H1 (cell line): ENCODE results near the gene ATF7. TPM values are rescaled to one million over a fixed set of nuclear protein-coding genes. Genes with fewer than 3 reads are reported as not detected.

ENCODE experiments used
- POLR2AphosphoS5 ChIP-seq: IDR thresholded peaks from 2 replicates; pipeline ENCODE4 v1.6.1; 2011; ENCODE audit warnings: low read depth, low read length
- TAF7 ChIP-seq: optimal IDR thresholded peaks from 2 replicates; pipeline ENCODE3; 2011; ENCODE audit warnings: low read depth, mild to moderate bottlenecking, inconsistent platforms, low read length, moderate library complexity, borderline replicate concordance
- polyA plus RNA-seq, 7 experiments: library from polyadenylated mRNA; depleted of rRNA in 3 of 7; stranded (reverse) in 5 of 7; unstranded in 2 of 7; fragments of >200 nt in 5 of 7; fragments of 200-250 nt in 2 of 7; gene quantifications; 1 replicate in 5 of 7; 2 replicates in 1 of 7; 4 replicates in 1 of 7; pipeline versions ENCODE4 v1.2.1 to v1.2.3, GENCODE V29; 2011 to 2013; ENCODE audit warnings: missing spikeins in 2 of 7, mixed read lengths in 2 of 7
- total RNA-seq: library from RNA; stranded (reverse); fragmentation: NEBNext Ultra II Directional; extraction: Animal tissue kit (Norgen Biotek cat#: 25700); gene quantifications from 2 replicates; pipeline ENCODE4 v1.2.1, GENCODE V29; 2021
- TF ChIP-seq, protein P1 (sequence below): fragments of 300-600 bp; sonication (generic); IDR thresholded peaks from 2 replicates; pipeline ENCODE4 v1.7.1; 2012; ENCODE audit warnings: low read length, moderate library complexity, mild to moderate bottlenecking, inconsistent platforms; ENCODE audit not compliant: insufficient replicate concordance

Gene ATF7
- total and polyA plus RNA-seq, 2 of the 8 experiments (the other 6 are each of a cell fraction or from before 2014, with no cell fraction given): 10.1 to 16.6 TPM

DNA sequence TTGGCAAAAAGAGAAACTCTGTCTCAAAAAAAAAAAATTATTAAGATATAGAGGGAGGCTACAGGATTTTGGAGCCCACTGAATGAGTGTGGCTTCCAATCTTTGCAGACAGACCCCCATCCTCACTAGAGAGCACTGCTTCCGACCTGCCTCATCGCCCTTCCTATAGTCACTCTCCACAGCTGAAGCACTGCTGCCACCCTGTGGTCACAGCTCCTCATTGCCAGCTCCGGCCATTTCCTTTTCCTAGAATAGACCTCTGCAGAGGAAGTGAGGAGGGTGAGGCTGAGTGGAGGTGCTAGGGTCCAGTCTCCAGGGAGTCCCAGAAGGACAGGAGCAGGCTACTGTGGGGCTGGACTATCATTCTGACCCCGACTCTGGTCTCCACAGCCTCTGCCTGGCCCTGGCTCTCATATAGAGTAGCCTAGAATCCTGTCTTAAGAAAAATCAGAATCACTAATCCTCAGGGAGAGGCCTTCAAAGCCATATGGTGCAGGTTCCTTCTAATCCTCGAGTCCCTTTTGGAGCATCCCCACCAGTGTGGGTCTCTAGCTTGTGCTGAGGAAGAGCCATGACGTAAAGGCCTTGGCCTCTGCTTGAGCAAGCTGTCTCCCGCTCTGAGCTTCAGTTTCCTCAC, 117.5 kb downstream of the ATF7 start (continued):
- TF ChIP-seq, protein P1, sequence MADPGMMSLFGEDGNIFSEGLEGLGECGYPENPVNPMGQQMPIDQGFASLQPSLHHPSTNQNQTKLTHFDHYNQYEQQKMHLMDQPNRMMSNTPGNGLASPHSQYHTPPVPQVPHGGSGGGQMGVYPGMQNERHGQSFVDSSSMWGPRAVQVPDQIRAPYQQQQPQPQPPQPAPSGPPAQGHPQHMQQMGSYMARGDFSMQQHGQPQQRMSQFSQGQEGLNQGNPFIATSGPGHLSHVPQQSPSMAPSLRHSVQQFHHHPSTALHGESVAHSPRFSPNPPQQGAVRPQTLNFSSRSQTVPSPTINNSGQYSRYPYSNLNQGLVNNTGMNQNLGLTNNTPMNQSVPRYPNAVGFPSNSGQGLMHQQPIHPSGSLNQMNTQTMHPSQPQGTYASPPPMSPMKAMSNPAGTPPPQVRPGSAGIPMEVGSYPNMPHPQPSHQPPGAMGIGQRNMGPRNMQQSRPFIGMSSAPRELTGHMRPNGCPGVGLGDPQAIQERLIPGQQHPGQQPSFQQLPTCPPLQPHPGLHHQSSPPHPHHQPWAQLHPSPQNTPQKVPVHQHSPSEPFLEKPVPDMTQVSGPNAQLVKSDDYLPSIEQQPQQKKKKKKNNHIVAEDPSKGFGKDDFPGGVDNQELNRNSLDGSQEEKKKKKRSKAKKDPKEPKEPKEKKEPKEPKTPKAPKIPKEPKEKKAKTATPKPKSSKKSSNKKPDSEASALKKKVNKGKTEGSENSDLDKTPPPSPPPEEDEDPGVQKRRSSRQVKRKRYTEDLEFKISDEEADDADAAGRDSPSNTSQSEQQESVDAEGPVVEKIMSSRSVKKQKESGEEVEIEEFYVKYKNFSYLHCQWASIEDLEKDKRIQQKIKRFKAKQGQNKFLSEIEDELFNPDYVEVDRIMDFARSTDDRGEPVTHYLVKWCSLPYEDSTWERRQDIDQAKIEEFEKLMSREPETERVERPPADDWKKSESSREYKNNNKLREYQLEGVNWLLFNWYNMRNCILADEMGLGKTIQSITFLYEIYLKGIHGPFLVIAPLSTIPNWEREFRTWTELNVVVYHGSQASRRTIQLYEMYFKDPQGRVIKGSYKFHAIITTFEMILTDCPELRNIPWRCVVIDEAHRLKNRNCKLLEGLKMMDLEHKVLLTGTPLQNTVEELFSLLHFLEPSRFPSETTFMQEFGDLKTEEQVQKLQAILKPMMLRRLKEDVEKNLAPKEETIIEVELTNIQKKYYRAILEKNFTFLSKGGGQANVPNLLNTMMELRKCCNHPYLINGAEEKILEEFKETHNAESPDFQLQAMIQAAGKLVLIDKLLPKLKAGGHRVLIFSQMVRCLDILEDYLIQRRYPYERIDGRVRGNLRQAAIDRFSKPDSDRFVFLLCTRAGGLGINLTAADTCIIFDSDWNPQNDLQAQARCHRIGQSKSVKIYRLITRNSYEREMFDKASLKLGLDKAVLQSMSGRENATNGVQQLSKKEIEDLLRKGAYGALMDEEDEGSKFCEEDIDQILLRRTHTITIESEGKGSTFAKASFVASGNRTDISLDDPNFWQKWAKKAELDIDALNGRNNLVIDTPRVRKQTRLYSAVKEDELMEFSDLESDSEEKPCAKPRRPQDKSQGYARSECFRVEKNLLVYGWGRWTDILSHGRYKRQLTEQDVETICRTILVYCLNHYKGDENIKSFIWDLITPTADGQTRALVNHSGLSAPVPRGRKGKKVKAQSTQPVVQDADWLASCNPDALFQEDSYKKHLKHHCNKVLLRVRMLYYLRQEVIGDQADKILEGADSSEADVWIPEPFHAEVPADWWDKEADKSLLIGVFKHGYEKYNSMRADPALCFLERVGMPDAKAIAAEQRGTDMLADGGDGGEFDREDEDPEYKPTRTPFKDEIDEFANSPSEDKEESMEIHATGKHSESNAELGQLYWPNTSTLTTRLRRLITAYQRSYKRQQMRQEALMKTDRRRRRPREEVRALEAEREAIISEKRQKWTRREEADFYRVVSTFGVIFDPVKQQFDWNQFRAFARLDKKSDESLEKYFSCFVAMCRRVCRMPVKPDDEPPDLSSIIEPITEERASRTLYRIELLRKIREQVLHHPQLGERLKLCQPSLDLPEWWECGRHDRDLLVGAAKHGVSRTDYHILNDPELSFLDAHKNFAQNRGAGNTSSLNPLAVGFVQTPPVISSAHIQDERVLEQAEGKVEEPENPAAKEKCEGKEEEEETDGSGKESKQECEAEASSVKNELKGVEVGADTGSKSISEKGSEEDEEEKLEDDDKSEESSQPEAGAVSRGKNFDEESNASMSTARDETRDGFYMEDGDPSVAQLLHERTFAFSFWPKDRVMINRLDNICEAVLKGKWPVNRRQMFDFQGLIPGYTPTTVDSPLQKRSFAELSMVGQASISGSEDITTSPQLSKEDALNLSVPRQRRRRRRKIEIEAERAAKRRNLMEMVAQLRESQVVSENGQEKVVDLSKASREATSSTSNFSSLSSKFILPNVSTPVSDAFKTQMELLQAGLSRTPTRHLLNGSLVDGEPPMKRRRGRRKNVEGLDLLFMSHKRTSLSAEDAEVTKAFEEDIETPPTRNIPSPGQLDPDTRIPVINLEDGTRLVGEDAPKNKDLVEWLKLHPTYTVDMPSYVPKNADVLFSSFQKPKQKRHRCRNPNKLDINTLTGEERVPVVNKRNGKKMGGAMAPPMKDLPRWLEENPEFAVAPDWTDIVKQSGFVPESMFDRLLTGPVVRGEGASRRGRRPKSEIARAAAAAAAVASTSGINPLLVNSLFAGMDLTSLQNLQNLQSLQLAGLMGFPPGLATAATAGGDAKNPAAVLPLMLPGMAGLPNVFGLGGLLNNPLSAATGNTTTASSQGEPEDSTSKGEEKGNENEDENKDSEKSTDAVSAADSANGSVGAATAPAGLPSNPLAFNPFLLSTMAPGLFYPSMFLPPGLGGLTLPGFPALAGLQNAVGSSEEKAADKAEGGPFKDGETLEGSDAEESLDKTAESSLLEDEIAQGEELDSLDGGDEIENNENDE: no peak
- TF ChIP-seq POLR2AphosphoS5 (peak; percentile 23; the same call in 1 of the 2 replicates), TAF7 (no peak)
